ENCODE measurements around the gene LCLAT1. TPM values are rescaled to one million over a fixed set of nuclear protein-coding genes. Genes with fewer than 3 reads are reported as not detected.

LCLAT1 gene
- total RNA-seq, 1 donor from 2014 or later = 29.0 TPM

GRCh38 chr2:30691091-30691947 is 244.3 kb downstream of the LCLAT1 start:
- TF ChIP-seq, protein P1, sequence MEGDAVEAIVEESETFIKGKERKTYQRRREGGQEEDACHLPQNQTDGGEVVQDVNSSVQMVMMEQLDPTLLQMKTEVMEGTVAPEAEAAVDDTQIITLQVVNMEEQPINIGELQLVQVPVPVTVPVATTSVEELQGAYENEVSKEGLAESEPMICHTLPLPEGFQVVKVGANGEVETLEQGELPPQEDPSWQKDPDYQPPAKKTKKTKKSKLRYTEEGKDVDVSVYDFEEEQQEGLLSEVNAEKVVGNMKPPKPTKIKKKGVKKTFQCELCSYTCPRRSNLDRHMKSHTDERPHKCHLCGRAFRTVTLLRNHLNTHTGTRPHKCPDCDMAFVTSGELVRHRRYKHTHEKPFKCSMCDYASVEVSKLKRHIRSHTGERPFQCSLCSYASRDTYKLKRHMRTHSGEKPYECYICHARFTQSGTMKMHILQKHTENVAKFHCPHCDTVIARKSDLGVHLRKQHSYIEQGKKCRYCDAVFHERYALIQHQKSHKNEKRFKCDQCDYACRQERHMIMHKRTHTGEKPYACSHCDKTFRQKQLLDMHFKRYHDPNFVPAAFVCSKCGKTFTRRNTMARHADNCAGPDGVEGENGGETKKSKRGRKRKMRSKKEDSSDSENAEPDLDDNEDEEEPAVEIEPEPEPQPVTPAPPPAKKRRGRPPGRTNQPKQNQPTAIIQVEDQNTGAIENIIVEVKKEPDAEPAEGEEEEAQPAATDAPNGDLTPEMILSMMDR (conservative IDR thresholded peaks at IDR 0.05) = no peak
- H3K27me3 Mint-ChIP-seq = peaks cover 14% of the 10 kb centered on the region
- no peak overlapping the region for H3K27ac Mint-ChIP-seq
- no peaks in the 10 kb centered on the region for H3K36me3 Mint-ChIP-seq
- no peak overlapping the region for H3K4me3 Mint-ChIP-seq
- peaks cover 11% of the 10 kb centered on the region for H3K4me1 Mint-ChIP-seq (ENCODE audit: unreplicated experiment)
- DNase-seq (ENCODE audit: extremely low spot score, unreplicated experiment) = no peak
- H3K9me3 Mint-ChIP-seq = no peaks in the 10 kb centered on the region

DNA sequence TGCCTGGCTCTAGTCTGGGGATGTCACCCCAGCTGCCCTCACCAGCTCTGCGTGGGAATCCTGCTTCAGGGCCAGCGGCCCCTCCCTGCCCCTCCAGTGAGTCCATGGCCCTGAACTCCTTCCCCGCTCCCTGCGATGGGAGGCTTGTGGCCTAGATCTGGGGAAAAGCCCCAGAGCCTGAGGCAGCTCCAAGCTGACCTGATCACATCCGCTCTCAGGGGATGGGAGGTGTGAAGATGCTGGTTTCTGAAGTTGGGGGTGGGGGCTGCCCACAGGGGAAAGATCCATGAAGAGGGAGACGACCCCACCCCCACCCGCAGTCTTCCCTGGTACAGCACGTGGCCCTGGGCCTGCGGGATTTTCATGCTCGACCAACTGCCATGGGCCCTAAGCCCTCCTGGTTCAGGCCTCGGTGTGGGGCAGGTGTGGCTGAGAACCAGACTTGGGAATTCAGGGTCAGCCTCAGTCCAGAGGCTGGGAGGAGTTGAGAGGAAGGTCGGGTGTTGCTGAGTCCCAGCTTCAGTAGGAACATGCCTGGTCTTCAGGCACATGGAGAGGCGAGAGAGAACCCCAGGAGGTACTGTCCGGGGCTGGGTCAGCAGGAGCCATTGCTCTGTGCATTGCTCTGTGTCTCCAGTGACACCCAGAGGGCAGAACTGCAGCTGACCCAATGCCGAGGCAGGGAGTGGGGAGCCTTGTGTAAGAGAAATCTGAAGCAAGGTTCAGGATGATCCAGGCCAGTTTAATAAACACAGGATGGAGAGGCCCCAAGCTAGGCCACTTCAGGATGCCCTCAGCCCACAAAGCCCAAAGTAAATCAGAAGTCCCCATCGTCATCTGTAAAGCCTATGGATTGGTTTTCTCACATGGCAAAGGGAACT is 245.1 kb downstream of the LCLAT1 start:
- H3K36me3 Mint-ChIP-seq = no peaks in the 10 kb centered on the region
- peaks cover 11% of the 10 kb centered on the region for H3K27me3 Mint-ChIP-seq
- H3K4me1 Mint-ChIP-seq (ENCODE audit: unreplicated experiment) = peaks cover 11% of the 10 kb centered on the region
- H3K9me3 Mint-ChIP-seq = no peaks in the 10 kb centered on the region
- no peak overlapping the region for H3K27ac Mint-ChIP-seq
- no peak overlapping the region for H3K4me3 Mint-ChIP-seq
- TF ChIP-seq, protein P1 (conservative IDR thresholded peaks at IDR 0.05) = no peak
- DNase-seq (ENCODE audit: extremely low spot score, unreplicated experiment) = peak; percentile 60

GRCh38 chr2:30692829-30693275 is 245.8 kb downstream of the LCLAT1 start:
- H3K36me3 Mint-ChIP-seq = no peaks in the 10 kb centered on the region
- TF ChIP-seq, protein P1 (conservative IDR thresholded peaks at IDR 0.05) = no peak

More at GRCh38 chr2:30692829-30693275, 245.8 kb downstream of the LCLAT1 start:
- peaks cover 11% of the 10 kb centered on the region for H3K27me3 Mint-ChIP-seq
- no peak overlapping the region for H3K27ac Mint-ChIP-seq
- no peaks in the 10 kb centered on the region for H3K9me3 Mint-ChIP-seq
- no peak overlapping the region for H3K4me3 Mint-ChIP-seq
- peak; percentile 32 for DNase-seq (ENCODE audit: extremely low spot score, unreplicated experiment)
- H3K4me1 Mint-ChIP-seq (ENCODE audit: unreplicated experiment) = peaks cover 11% of the 10 kb centered on the region

Other genes starting within 250 kb of the LCLAT1 start
- 78.5 and 116 TPM in 2 replicates for gene LBH, start 215.7 kb upstream of the LCLAT1 start, total RNA-seq (ENCODE audit: low replicate concordance)

Measured in type B pancreatic cell (in vitro differentiated cells).